Measurements from ENCODE around the gene STXBP5L.

DNA sequence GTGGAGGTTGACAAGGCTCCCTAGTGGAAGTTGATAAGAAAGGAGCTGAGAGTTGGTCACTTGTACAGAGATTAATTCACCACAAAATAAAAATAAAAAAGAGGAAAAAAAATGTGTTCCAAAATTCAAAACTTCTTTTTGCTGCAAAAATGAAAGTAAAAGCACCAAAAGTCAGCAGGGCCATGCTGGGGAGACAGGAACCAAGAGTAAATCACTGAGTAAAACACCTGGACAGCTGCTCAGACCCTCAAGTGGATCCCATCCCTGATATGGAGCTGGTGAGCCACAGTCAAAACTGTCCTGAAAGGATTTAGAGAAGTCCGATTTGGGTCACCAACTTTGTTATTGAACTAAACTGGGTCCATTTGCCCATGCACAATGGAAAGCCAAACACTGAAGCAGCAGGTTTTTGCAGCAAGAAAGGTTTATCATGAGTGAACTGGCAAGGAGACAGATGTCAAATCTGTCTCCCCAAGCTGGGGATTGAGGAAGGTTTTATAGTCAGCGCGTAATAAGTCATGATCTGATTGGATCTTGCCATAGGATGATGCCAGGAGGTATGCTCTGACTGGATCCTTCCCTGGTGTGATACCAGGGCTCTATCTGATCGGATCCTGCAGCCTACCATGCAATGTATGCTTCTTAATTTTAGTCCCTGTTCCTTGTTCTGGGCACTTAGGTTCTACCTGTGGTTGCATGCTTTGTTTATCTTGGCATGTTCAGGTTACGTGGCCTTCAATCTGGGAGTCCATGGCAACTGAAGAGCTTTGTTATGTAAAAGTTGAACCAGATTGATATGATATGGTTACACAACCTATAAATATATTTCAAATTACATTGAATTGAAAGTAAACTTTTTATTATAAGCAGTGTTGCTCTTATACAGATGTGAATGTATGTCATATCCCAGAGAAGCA lies 324.6 kb downstream of the STXBP5L start:
- TF ChIP-seq TEAD4 (IDR thresholded peaks at IDR 0.05) (no peak), RAD21 (IDR thresholded peaks at IDR 0.05; ENCODE audit: low read depth) (no peak), FOXM1 (IDR thresholded peaks at IDR 0.05; ENCODE audit: borderline replicate concordance, low read depth) (no peak), TAF1 (IDR thresholded peaks at IDR 0.05; ENCODE audit: low read depth) (no peak), NFIC (IDR thresholded peaks at IDR 0.05) (no peak), EP300 (IDR thresholded peaks at IDR 0.05; ENCODE audit: borderline replicate concordance) (no peak), TCF12 (IDR thresholded peaks at IDR 0.05; ENCODE audit: low read depth) (no peak), YY1 (IDR thresholded peaks at IDR 0.05; ENCODE audit: low read depth) (no peak), CEBPB (IDR thresholded peaks at IDR 0.05) (no peak), EGR1 (IDR thresholded peaks at IDR 0.05) (no peak), CREB1 (IDR thresholded peaks at IDR 0.05; ENCODE audit: low read depth) (no peak)
- TF ChIP-seq, protein P1, sequence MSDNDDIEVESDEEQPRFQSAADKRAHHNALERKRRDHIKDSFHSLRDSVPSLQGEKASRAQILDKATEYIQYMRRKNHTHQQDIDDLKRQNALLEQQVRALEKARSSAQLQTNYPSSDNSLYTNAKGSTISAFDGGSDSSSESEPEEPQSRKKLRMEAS (IDR thresholded peaks at IDR 0.05): no peak
- TF ChIP-seq, protein P2, sequence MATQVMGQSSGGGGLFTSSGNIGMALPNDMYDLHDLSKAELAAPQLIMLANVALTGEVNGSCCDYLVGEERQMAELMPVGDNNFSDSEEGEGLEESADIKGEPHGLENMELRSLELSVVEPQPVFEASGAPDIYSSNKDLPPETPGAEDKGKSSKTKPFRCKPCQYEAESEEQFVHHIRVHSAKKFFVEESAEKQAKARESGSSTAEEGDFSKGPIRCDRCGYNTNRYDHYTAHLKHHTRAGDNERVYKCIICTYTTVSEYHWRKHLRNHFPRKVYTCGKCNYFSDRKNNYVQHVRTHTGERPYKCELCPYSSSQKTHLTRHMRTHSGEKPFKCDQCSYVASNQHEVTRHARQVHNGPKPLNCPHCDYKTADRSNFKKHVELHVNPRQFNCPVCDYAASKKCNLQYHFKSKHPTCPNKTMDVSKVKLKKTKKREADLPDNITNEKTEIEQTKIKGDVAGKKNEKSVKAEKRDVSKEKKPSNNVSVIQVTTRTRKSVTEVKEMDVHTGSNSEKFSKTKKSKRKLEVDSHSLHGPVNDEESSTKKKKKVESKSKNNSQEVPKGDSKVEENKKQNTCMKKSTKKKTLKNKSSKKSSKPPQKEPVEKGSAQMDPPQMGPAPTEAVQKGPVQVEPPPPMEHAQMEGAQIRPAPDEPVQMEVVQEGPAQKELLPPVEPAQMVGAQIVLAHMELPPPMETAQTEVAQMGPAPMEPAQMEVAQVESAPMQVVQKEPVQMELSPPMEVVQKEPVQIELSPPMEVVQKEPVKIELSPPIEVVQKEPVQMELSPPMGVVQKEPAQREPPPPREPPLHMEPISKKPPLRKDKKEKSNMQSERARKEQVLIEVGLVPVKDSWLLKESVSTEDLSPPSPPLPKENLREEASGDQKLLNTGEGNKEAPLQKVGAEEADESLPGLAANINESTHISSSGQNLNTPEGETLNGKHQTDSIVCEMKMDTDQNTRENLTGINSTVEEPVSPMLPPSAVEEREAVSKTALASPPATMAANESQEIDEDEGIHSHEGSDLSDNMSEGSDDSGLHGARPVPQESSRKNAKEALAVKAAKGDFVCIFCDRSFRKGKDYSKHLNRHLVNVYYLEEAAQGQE (IDR thresholded peaks at IDR 0.05; ENCODE audit: low read depth): no peak
- TF ChIP-seq, protein P3, sequence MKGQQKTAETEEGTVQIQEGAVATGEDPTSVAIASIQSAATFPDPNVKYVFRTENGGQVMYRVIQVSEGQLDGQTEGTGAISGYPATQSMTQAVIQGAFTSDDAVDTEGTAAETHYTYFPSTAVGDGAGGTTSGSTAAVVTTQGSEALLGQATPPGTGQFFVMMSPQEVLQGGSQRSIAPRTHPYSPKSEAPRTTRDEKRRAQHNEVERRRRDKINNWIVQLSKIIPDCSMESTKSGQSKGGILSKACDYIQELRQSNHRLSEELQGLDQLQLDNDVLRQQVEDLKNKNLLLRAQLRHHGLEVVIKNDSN (IDR thresholded peaks at IDR 0.05): no peak

Data from Ishikawa (cell line).